ENCODE results near the gene PRKCB.

GRCh38 chr16:24044467-24044866 lies 208.7 kb downstream of the PRKCB start:
- TF ChIP-seq CTCF (IDR thresholded peaks at IDR 0.05): no peak
- TF ChIP-seq POLR2A (IDR thresholded peaks at IDR 0.05): no peak
